ENCODE results near the gene CACNA1C. TPM values are rescaled to one million over a fixed set of nuclear protein-coding genes. Genes with fewer than 3 reads are reported as not detected.

CACNA1C gene
- total RNA-seq, 4 donors from 2014 or later = 44.1 to 104 (median 49.4) TPM

GRCh38 chr12:2589381-2589780 is 536.6 kb downstream of the CACNA1C start:
- H3K4me3 ChIP-seq = no peak overlapping the region
- intact Hi-C loops (cut with DNase I) = loop anchor here (10.0 kb wide), 1 partner anchor 295 kb away; no protein-coding TSS in a partner anchor

DNA sequence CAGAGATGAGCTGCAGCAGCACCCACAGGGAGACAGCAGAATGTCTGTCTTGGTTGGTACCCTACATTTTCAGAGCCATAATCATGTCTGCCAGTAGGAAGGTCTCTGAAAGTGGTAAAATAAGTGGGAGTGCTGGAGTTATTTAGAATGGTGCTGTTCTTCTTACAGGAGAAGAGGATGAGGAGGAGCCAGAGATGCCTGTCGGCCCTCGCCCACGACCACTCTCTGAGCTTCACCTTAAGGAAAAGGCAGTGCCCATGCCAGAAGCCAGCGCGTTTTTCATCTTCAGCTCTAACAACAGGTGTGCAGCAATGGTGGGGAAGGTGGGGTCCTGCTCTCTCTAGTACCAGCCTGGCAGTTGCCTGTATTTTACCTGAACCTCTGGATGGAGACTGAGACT is 540.3 kb downstream of the CACNA1C start:
- DNase-seq (ENCODE audit: extremely low spot score) = no peak
- peaks cover 64 to 100% (median 88%) of the 10 kb centered on the region in 4 donors for H3K36me3 ChIP-seq
- intact Hi-C loops (cut with DNase I) = no loop called here
- no peaks in the 10 kb centered on the region for H3K27me3 ChIP-seq
- no peak overlapping the region for H3K4me3 ChIP-seq
- H3K4me1 ChIP-seq = no peaks in the 10 kb centered on the region
- no peak for TF ChIP-seq CTCF (IDR thresholded peaks at IDR 0.05)
- TF ChIP-seq POLR2AphosphoS5 (IDR thresholded peaks at IDR 0.05) = no peak
- no peak for TF ChIP-seq EP300 (IDR thresholded peaks at IDR 0.05)
- TF ChIP-seq POLR2A (IDR thresholded peaks at IDR 0.05; ENCODE audit: low read depth) = no peak
- WGBS = 100% methylated on average over 5 of the region's 5 CpGs
- H3K27ac ChIP-seq (replicated peaks in 1 of 4) = no peak overlapping the region
- H3K9me3 ChIP-seq = peaks cover 0 to 8% (median 5%) of the 10 kb centered on the region in 4 donors

More at GRCh38 chr12:2589381-2589780, 536.6 kb downstream of the CACNA1C start:
- H3K36me3 ChIP-seq = peaks cover 40 to 96% (median 84%) of the 10 kb centered on the region in 4 donors
- no peaks in the 10 kb centered on the region for H3K27me3 ChIP-seq
- WGBS = 94% methylated on average over 11 of the region's 11 CpGs
- no peak for DNase-seq (ENCODE audit: extremely low spot score)
- H3K4me1 ChIP-seq = no peaks in the 10 kb centered on the region
- no peak for TF ChIP-seq CTCF (IDR thresholded peaks at IDR 0.05)
- no peak for TF ChIP-seq POLR2AphosphoS5 (IDR thresholded peaks at IDR 0.05)
- no peak for TF ChIP-seq EP300 (IDR thresholded peaks at IDR 0.05)
- TF ChIP-seq POLR2A (IDR thresholded peaks at IDR 0.05; ENCODE audit: low read depth) = no peak
- no peak overlapping the region for H3K27ac ChIP-seq (replicated peaks in 1 of 4)
- peaks cover 0 to 5% (median 2%) of the 10 kb centered on the region in 4 donors for H3K9me3 ChIP-seq

DNA sequence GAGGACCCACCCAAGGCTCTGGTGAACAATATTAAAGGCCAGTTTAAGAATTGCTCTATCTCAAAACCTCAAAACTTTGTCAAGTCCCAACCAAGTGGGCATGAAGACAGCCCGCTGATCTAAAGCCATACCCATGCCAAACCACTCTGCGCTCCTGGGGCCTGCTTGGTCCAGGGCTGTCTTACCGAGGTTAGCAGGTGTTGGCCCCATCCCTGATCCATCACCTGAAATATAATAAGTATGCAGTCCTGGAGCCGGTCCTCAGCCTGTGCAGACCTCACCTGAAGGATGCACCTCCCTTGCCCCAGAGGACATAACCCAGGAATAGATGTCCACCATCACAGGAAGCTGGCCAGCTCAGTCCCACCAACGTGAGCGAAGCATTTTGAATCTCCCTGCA is 543.7 kb downstream of the CACNA1C start:
- intact Hi-C loops (cut with DNase I) = no loop called here
- DNase-seq (ENCODE audit: extremely low spot score) = no peak
- H3K4me3 ChIP-seq = no peak overlapping the region
- H3K4me1 ChIP-seq = no peaks in the 10 kb centered on the region
- peaks cover 56 to 100% (median 89%) of the 10 kb centered on the region in 4 donors for H3K36me3 ChIP-seq
- 88% methylated on average over 4 of the region's 6 CpGs for WGBS
- H3K27me3 ChIP-seq = no peaks in the 10 kb centered on the region
- H3K9me3 ChIP-seq = peaks cover 0 to 8% (median 5%) of the 10 kb centered on the region in 4 donors
- TF ChIP-seq POLR2A (IDR thresholded peaks at IDR 0.05; ENCODE audit: low read depth) (no peak), POLR2AphosphoS5 (IDR thresholded peaks at IDR 0.05) (no peak), CTCF (IDR thresholded peaks at IDR 0.05) (no peak), EP300 (IDR thresholded peaks at IDR 0.05) (no peak)
- H3K27ac ChIP-seq (replicated peaks in 1 of 4) = no peak overlapping the region

DNA sequence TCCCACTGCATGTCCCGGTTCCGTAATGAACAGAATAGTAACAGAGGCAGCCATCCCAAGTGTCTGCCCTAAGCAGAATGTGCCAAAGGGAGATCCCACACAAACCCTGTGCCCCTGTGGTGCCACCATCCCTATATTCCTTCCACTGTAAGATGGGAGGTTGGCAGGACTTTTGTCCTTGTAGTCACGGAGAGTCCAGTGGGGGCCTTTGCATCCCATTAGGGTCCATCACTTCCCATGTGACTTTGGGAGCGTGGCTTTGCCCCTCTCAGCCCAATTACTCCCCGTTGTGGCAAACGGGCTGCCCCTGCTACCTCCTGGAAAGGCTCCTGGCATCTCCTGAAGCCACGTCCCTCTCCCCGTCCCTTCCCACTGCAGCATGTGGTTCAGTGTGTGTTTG is 552.5 kb downstream of the CACNA1C start:
- Histone ChIP-seq H3K4me3 (no peak overlapping the region), H3K27me3 (no peaks in the 10 kb centered on the region), H3K9me3 (no peaks in the 10 kb centered on the region), H3K27ac (replicated peaks in 1 of 4) (no peak overlapping the region), H3K36me3 (peaks cover 20 to 100% (median 83%) of the 10 kb centered on the region in 4 donors), H3K4me1 (no peaks in the 10 kb centered on the region)
- DNase-seq (ENCODE audit: extremely low spot score) = no peak
- WGBS = 84% methylated on average over 8 of the region's 8 CpGs
- intact Hi-C loops (cut with DNase I) = no loop called here
- TF ChIP-seq POLR2AphosphoS5 (IDR thresholded peaks at IDR 0.05) (no peak), POLR2A (IDR thresholded peaks at IDR 0.05; ENCODE audit: low read depth) (no peak), CTCF (IDR thresholded peaks at IDR 0.05) (no peak), EP300 (IDR thresholded peaks at IDR 0.05) (no peak)
